Calu3 (cell line): ENCODE results near the gene SCCPDH. TPM values are rescaled to one million over a fixed set of nuclear protein-coding genes. Genes with fewer than 3 reads are reported as not detected.
"Not testable (repeated sequence)": the region's sequence is repeated elsewhere in the genome, so short reads cannot be mapped to it uniquely, and the experiment has no call there.

Experiments used
- BruUV-seq: library from RNA; stranded (reverse); fragments of 400-500 nt; replicated peaks from 2 replicates; lab custom pipeline; 2021; lab: Mats Ljungman, UMichigan
- CTCF ChIA-PET: fragments of 300-600 bp; sonication (Branson Sonifier 250); formaldehyde crosslinking; loops from one replicate; lab custom pipeline; 2022; ENCODE audit warnings: antibody characterized with exemption; lab: Charles Lee
- DNase-seq: peaks from one replicate; pipeline ENCODE4 v3.0.0; 2022
- H3K27ac Mint-ChIP-seq: one replicate; pipeline ENCODE4 v1.8.0; 2022; ENCODE audit warnings: mixed read lengths; ENCODE audit not compliant: unreplicated experiment
- H3K27me3 Mint-ChIP-seq: one replicate; pipeline ENCODE4 v1.8.0; 2022; ENCODE audit warnings: mixed read lengths; ENCODE audit not compliant: unreplicated experiment
- H3K36me3 Mint-ChIP-seq: one replicate; pipeline ENCODE4 v1.8.0; 2022; ENCODE audit warnings: mild to moderate bottlenecking, moderate library complexity, mixed read lengths; ENCODE audit not compliant: insufficient read depth, unreplicated experiment
- H3K4me1 Mint-ChIP-seq: one replicate; pipeline ENCODE4 v1.8.0; 2022; ENCODE audit warnings: mild to moderate bottlenecking, low read depth, mixed read lengths; ENCODE audit not compliant: unreplicated experiment
- H3K4me3 Mint-ChIP-seq: one replicate; pipeline ENCODE4 v1.8.0; 2022; ENCODE audit warnings: mild to moderate bottlenecking, low read depth, moderate library complexity, mixed read lengths; ENCODE audit not compliant: unreplicated experiment
- H3K9me3 Mint-ChIP-seq: one replicate; pipeline ENCODE4 v1.8.0; 2022; ENCODE audit warnings: low read depth, mixed read lengths; ENCODE audit not compliant: unreplicated experiment
- intact Hi-C: fragments of 100-400 bp; cut with micrococcal nuclease; formaldehyde crosslinking; loops from one replicate; pipeline ENCODE4 v1.10.0; 2022; ENCODE audit not compliant: unreplicated experiment
- total RNA-seq: library from RNA; stranded (reverse); gene quantifications from 2 replicates; pipeline ENCODE4 v1.2.3, GENCODE V29; 2022
- TF ChIP-seq, protein P1 (sequence below): fragments of 200-600 bp; IDR thresholded peaks from one replicate; pipeline ENCODE4 v1.8.0; 2022; ENCODE audit warnings: antibody characterized with exemption; ENCODE audit not compliant: unreplicated experiment

The SCCPDH gene
- total RNA-seq, 1 experiment from 2014 or later: 40.0 TPM

DNA sequence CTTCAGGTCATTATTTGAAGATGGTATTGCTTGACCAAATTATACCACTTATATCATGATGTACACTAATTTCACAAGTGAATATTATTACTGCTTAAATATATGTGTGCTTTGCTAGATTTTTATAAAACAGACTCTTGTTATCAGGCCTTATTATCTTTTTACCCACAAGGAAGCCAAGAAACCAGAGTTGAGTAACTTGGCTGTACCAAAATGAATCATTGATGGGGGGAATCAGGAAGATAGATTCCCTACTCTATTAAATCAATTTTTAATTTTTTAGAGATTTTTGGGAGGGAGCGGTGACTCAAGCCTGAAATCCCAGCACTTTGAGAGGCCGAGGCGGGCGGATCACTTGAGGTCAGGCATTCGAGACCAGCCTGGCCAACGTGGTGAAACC lies 16.0 kb upstream of the SCCPDH start:
- Mint-ChIP-seq H3K27ac (no peak overlapping the region), H3K4me3 (no peak overlapping the region), H3K36me3 (no peaks in the 10 kb centered on the region), H3K4me1 (peaks cover 37% of the 10 kb centered on the region), H3K9me3 (peaks cover 6% of the 10 kb centered on the region), H3K27me3 (peaks cover 16% of the 10 kb centered on the region)
- TF ChIP-seq, protein P1, sequence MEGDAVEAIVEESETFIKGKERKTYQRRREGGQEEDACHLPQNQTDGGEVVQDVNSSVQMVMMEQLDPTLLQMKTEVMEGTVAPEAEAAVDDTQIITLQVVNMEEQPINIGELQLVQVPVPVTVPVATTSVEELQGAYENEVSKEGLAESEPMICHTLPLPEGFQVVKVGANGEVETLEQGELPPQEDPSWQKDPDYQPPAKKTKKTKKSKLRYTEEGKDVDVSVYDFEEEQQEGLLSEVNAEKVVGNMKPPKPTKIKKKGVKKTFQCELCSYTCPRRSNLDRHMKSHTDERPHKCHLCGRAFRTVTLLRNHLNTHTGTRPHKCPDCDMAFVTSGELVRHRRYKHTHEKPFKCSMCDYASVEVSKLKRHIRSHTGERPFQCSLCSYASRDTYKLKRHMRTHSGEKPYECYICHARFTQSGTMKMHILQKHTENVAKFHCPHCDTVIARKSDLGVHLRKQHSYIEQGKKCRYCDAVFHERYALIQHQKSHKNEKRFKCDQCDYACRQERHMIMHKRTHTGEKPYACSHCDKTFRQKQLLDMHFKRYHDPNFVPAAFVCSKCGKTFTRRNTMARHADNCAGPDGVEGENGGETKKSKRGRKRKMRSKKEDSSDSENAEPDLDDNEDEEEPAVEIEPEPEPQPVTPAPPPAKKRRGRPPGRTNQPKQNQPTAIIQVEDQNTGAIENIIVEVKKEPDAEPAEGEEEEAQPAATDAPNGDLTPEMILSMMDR: no peak
- DNase-seq: no peak
- BruUV-seq: no TSS peak
- intact Hi-C loops: no loop called here
- CTCF ChIA-PET: no interaction called here

DNA sequence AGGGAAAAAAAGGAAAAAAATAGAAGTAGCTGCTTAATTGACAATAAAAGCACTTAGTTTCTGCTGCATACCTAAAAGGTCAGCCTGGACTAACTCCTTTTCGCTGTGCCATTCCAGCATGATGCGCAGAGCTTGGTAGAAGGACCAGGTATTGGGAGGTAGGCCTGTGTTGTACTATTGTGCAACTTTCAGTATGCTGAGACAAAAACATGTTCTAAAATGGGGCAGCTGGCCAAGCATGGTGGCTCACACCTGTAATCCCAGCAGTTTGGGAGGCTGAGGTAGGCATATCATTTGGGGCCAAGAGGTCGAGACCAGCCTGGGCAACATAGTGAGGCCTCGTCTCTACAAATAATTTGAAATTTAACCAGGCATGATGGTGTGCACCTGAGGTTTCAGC lies 15.0 kb upstream of the SCCPDH start:
- intact Hi-C loops: no loop called here
- no peak for DNase-seq
- no peak overlapping the region for H3K27ac Mint-ChIP-seq
- peaks cover 30% of the 10 kb centered on the region for H3K4me1 Mint-ChIP-seq
- H3K27me3 Mint-ChIP-seq: peaks cover 16% of the 10 kb centered on the region
- TF ChIP-seq, protein P1: no peak
- no peaks in the 10 kb centered on the region for H3K36me3 Mint-ChIP-seq
- BruUV-seq: no TSS peak
- no peak overlapping the region for H3K4me3 Mint-ChIP-seq
- H3K9me3 Mint-ChIP-seq: peaks cover 6% of the 10 kb centered on the region
- CTCF ChIA-PET: interaction anchor here (1.2 kb wide), 1 partner anchor 20 kb away, joined by 3 read pairs; no protein-coding TSS in a partner anchor

DNA sequence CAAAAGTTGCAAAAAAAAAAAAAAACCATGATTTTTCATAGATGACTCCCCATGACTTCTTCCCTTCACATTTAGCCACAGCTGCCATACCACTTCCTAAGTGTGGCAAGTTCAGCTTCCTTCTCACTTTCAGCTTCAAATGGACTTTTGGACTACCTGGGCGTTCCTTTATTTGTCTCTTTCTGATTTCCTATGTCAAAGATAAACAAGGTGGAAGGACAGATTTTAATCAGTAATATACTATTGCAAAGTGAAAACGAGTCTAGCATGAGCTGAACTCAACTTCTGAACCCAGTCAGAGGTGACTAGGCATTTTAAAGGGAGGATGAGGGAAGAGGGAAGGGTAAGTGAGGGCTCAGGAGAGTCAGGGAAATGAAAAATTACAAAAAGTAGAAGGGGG lies 14.4 kb upstream of the SCCPDH start:
- intact Hi-C loops: no loop called here
- no peak overlapping the region for H3K4me3 Mint-ChIP-seq
- peaks cover 17% of the 10 kb centered on the region for H3K27me3 Mint-ChIP-seq
- no peak for DNase-seq
- H3K4me1 Mint-ChIP-seq: peaks cover 30% of the 10 kb centered on the region
- no TSS peak for BruUV-seq
- peak overlapping the region; percentile 43 for H3K27ac Mint-ChIP-seq
- H3K9me3 Mint-ChIP-seq: peaks cover 6% of the 10 kb centered on the region
- TF ChIP-seq, protein P1: no peak
- CTCF ChIA-PET: interaction anchor here (1.2 kb wide), 1 partner anchor 21 kb away, joined by 3 read pairs; no protein-coding TSS in a partner anchor
- no peaks in the 10 kb centered on the region for H3K36me3 Mint-ChIP-seq

DNA sequence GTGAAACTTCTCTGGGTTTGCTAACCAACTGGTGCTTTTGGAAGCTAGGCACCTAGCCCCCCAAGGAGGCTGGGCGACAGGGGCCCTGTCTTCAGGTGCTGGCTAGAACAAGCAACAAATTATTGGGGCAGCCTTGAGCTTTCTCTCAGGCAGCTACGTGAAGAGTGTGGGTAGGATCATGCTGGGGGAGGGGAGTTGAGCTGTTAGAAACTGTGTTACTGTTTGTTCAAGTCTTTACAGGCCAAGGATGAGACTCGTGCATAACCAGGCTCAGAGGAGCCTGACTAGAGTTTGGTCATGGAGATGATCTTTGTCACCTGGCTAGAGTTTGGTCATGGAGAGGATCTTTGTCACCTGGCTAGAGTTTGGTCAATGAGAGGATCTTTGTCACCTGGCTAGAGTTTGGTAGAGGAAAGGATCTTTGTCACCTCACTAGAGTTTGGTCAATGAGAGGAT lies 12.6 kb upstream of the SCCPDH start:
- H3K4me1 Mint-ChIP-seq: peaks cover 27% of the 10 kb centered on the region
- intact Hi-C loops: no loop called here
- TF ChIP-seq, protein P1: no peak
- no peak for DNase-seq
- peaks cover 6% of the 10 kb centered on the region for H3K9me3 Mint-ChIP-seq
- peaks cover 32% of the 10 kb centered on the region for H3K27me3 Mint-ChIP-seq
- H3K4me3 Mint-ChIP-seq: no peak overlapping the region
- no TSS peak for BruUV-seq
- CTCF ChIA-PET: no interaction called here
- no peaks in the 10 kb centered on the region for H3K36me3 Mint-ChIP-seq
- no peak overlapping the region for H3K27ac Mint-ChIP-seq

GRCh38 chr1:246712428-246712827 lies 11.8 kb upstream of the SCCPDH start:
- Mint-ChIP-seq H3K4me1 (peaks cover 18% of the 10 kb centered on the region), H3K27me3 (peaks cover 41% of the 10 kb centered on the region)
- CTCF ChIA-PET, H3K27ac Mint-ChIP-seq, H3K9me3 Mint-ChIP-seq, H3K36me3 Mint-ChIP-seq, H3K4me3 Mint-ChIP-seq, BruUV-seq, intact Hi-C loops, DNase-seq: not testable (repeated sequence)

GRCh38 chr1:246719361-246719760 lies 4.8 kb upstream of the SCCPDH start:
- BruUV-seq, intact Hi-C loops, DNase-seq, H3K27ac Mint-ChIP-seq, H3K4me3 Mint-ChIP-seq, CTCF ChIA-PET, H3K4me1 Mint-ChIP-seq: not testable (repeated sequence)
- Mint-ChIP-seq H3K36me3 (peaks cover 10% of the 10 kb centered on the region), H3K9me3 (peaks cover 13% of the 10 kb centered on the region), H3K27me3 (peaks cover 29% of the 10 kb centered on the region)

- CTCF ChIA-PET: interaction anchor here (0.6 kb wide), 1 partner anchor 414 kb away, joined by 3 read pairs; no protein-coding TSS in a partner anchor
- BruUV-seq, DNase-seq, intact Hi-C loops, H3K27ac Mint-ChIP-seq, H3K4me3 Mint-ChIP-seq, H3K4me1 Mint-ChIP-seq: not testable (repeated sequence)
- Mint-ChIP-seq H3K36me3 (peaks cover 22% of the 10 kb centered on the region), H3K27me3 (peaks cover 18% of the 10 kb centered on the region), H3K9me3 (peaks cover 13% of the 10 kb centered on the region)
Measured at GRCh38 chr1:246720814-246721213, 3.4 kb upstream of the SCCPDH start.
